Endothelial cell of umbilical vein (primary cell): Measurements from ENCODE around the gene TMPRSS9. TPM values are rescaled to one million over a fixed set of nuclear protein-coding genes. Genes with fewer than 3 reads are reported as not detected.

Source experiments
- BruUV-seq: library from RNA; stranded (reverse); fragments of 400-500 nt; replicated peaks from 2 replicates; lab custom pipeline; 2021; lab: Mats Ljungman, UMichigan
- CTCF ChIA-PET: fragments of 300-600, 350-600 bp; sonication (Branson Sonifier 250); formaldehyde crosslinking; loops from one replicate; lab custom pipeline; 2021; ENCODE audit warnings: antibody characterized with exemption, inconsistent platforms; lab: Charles Lee
- POLR2A ChIA-PET: fragments of 300-600, 350-600 bp; sonication (Branson Sonifier 250); formaldehyde crosslinking; loops from one replicate; lab custom pipeline; 2021; ENCODE audit warnings: antibody characterized with exemption, inconsistent platforms; lab: Charles Lee
- DNase-seq: peaks from one replicate; pipeline ENCODE4 v3.0.0-alpha.2; 2011; ENCODE audit warnings: low read depth, low spot score
- FAIRE-seq: peaks from 2 replicates; lab custom pipeline; 2011; peaks lifted over from hg19 to GRCh38; lab: Jason Lieb, UNC
- H2AFZ ChIP-seq: 2 replicates; pipeline ENCODE4 v1.6.0; 2012; ENCODE audit warnings: low read depth, low read length, control low read depth, inconsistent platforms
- H3K27ac ChIP-seq: 2 replicates; pipeline ENCODE4 v1.5.1; 2011; ENCODE audit warnings: low read depth, mild to moderate bottlenecking, control low read depth, low read length, moderate library complexity; ENCODE audit not compliant: insufficient read depth
- H3K27me3 ChIP-seq, 2 experiments: 2 replicates each; pipeline versions ENCODE4 v1.6.0 to v1.6.1; 2011; ENCODE audit warnings: low read length in 2 of 2, mixed read lengths in 1 of 2; ENCODE audit not compliant: control insufficient read depth in 2 of 2, insufficient read depth in 2 of 2
- H3K36me3 ChIP-seq, 2 experiments: 2 replicates in 1 of 2; 3 replicates in 1 of 2; pipeline ENCODE4 v1.5.1; 2011; ENCODE audit warnings: low read length in 2 of 2, mild to moderate bottlenecking in 1 of 2, moderate library complexity in 1 of 2; ENCODE audit not compliant: control insufficient read depth in 2 of 2, insufficient read depth in 2 of 2; ENCODE audit errors: extremely low read depth in 1 of 2
- H3K4me1 ChIP-seq: 3 replicates; pipeline ENCODE4 v1.5.1; 2011; ENCODE audit warnings: mild to moderate bottlenecking, low read length; ENCODE audit not compliant: control insufficient read depth, insufficient read depth; ENCODE audit errors: extremely low read depth
- H3K4me2 ChIP-seq: 2 replicates; pipeline ENCODE4 v1.6.1; 2011; ENCODE audit warnings: low read length, control low read depth, mixed read lengths; ENCODE audit not compliant: insufficient read depth
- H3K4me3 ChIP-seq, 3 experiments: fragments of 200-600 bp in 1 of 3; sonication (generic), shearing (Covaris generic) in 1 of 3; replicated peaks in 1 of 3; 2 replicates each; pipeline ENCODE4 v1.5.1; 2011 to 2016; ENCODE audit warnings: control low read depth in 3 of 3, low read length in 3 of 3, mild to moderate bottlenecking in 2 of 3, inconsistent platforms in 1 of 3, low read depth in 1 of 3, moderate library complexity in 1 of 3; ENCODE audit not compliant: insufficient read depth in 1 of 3
- H3K79me2 ChIP-seq: 2 replicates; pipeline ENCODE4 v1.6.0; 2012; ENCODE audit warnings: low read length, inconsistent platforms; ENCODE audit not compliant: control insufficient read depth, insufficient read depth
- H3K9ac ChIP-seq: replicated peaks from 2 replicates; pipeline ENCODE3; 2011; ENCODE audit warnings: low read length, control low read depth; ENCODE audit not compliant: insufficient read depth; ENCODE audit errors: extremely low read depth
- H3K9me1 ChIP-seq: replicated peaks from 3 replicates; pipeline ENCODE4 v1.6.0; 2011; ENCODE audit warnings: mild to moderate bottlenecking, low read length; ENCODE audit not compliant: control insufficient read depth, insufficient read depth; ENCODE audit errors: extremely low read depth
- H3K9me3 ChIP-seq: replicated peaks from 2 replicates; pipeline ENCODE4 v1.5.1; 2012; ENCODE audit warnings: low read length, inconsistent platforms; ENCODE audit not compliant: control insufficient read depth, insufficient read depth
- H4K20me1 ChIP-seq: replicated peaks from 2 replicates; pipeline ENCODE3; 2011; ENCODE audit warnings: mild to moderate bottlenecking, low read length; ENCODE audit not compliant: control insufficient read depth, insufficient read depth; ENCODE audit errors: extremely low read depth
- EZH2 ChIP-seq: IDR thresholded peaks from 2 replicates; pipeline ENCODE4 v1.6.1; 2012; ENCODE audit warnings: borderline replicate concordance, low read depth, mild to moderate bottlenecking, moderate library complexity, low read length, inconsistent platforms; ENCODE audit not compliant: severe bottlenecking
- FOS ChIP-seq: IDR thresholded peaks from 2 replicates; pipeline ENCODE4 v1.6.1; 2011; ENCODE audit warnings: mild to moderate bottlenecking, low read length, moderate library complexity, borderline replicate concordance; ENCODE audit not compliant: insufficient read depth
- GATA2 ChIP-seq: IDR thresholded peaks from 2 replicates; pipeline ENCODE4 v1.7.0; 2011; ENCODE audit warnings: low read depth, mild to moderate bottlenecking, moderate library complexity, mixed read lengths, low read length; ENCODE audit not compliant: insufficient read length, insufficient read depth
- JUN ChIP-seq: IDR thresholded peaks from 2 replicates; pipeline ENCODE4 v1.6.1; 2011; ENCODE audit warnings: borderline replicate concordance, low read depth; ENCODE audit not compliant: insufficient read length, insufficient read depth
- MYC ChIP-seq: IDR thresholded peaks from one replicate; pipeline ENCODE4 v1.6.1; 2011; ENCODE audit warnings: mild to moderate bottlenecking, low read depth, low read length
- POLR2A ChIP-seq: IDR thresholded peaks from 2 replicates; pipeline ENCODE4 v1.6.1; 2012; ENCODE audit warnings: low read depth, mild to moderate bottlenecking, control low read depth, low read length
- POLR2AphosphoS5 ChIP-seq: IDR thresholded peaks from 2 replicates; pipeline ENCODE4 v1.6.1; 2012; ENCODE audit warnings: low read depth, mild to moderate bottlenecking, control low read depth, low read length, moderate library complexity; ENCODE audit not compliant: insufficient read depth
- dilution Hi-C: fragments of 300-500 bp; cut with MboI; formaldehyde crosslinking; loops from one replicate; pipeline ENCODE4 v1.15.0; 2019; ENCODE audit warnings: low sequenced_read_pairs; ENCODE audit not compliant: extremely low pct_ligation_motif_present
- intact Hi-C: fragments of 100-400 bp; cut with micrococcal nuclease; formaldehyde crosslinking; loops from one replicate; pipeline ENCODE4 v1.10.0; 2022
- polyA plus RNA-seq, 4 experiments: library from polyadenylated mRNA; depleted of rRNA in 3 of 4; stranded (reverse) in 3 of 4; unstranded in 1 of 4; fragments of >200 nt; gene quantifications; 2 replicates each; pipeline versions ENCODE4 v1.2.1 to v1.2.3, GENCODE V29; 2011 to 2012; ENCODE audit warnings: missing spikeins in 1 of 4
- total RNA-seq: library from RNA; stranded (reverse); gene quantifications from 2 replicates; pipeline ENCODE4 v1.2.3, GENCODE V29; 2021
- TF ChIP-seq, protein P1 (sequence below), 2 donors: IDR thresholded peaks; 1 replicate in 1 of 2; 2 replicates in 1 of 2; pipeline ENCODE4 v1.5.1; 2011; ENCODE audit warnings: low read length in 2 of 2, mild to moderate bottlenecking in 2 of 2, moderate library complexity in 2 of 2, control low read depth in 1 of 2, inconsistent platforms in 1 of 2, low read depth in 1 of 2; ENCODE audit not compliant: insufficient read depth in 1 of 2; ENCODE audit errors: extremely low read depth in 1 of 2
- TF ChIP-seq, protein P2 (sequence below): IDR thresholded peaks from 2 replicates; pipeline ENCODE4 v1.6.1; 2011; ENCODE audit not compliant: insufficient read depth, insufficient read length

Gene TMPRSS9
- total and polyA plus RNA-seq, 2 donors (not counting 3 experiments of a cell fraction or from before 2014, with no cell fraction given), result not detected

DNA sequence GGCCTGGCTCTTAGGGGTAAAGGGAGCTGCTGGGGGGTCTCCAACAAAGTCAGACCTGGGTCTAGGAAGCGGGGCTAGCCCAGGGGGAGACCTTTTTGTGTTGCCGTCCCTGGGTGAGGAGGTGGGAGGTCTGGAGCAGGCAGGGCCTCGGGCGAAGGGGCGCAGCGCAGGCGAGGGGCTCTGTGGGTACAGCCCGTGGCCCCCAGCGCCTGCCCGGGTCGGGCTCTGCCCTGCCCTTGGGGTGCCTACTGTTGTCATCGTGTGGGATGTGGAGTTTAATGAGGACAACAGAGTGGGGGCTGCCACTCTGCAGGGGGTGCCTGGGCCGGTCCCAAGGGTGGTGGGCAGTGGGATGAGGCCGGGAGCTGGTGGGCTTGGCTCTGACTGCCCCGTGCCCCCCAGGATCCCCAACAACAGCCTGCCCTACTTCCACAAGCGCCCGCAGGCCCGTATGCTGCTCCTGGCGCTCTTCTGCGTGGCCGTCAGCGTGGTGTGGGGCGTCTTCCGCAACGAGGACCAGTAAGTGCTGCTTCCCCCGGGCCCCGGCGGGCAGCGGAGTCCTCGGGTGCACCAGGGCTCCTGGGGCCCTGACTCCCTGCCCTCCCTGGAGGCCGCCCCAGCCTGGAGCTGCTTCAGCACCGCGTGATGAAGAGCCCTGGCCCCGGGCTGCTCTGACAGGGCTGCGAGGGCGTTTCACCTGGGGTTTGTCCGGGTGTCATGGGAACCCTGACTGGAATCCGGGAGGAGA, 19.4 kb upstream of the TMPRSS9 start:
- intact Hi-C loops, result no loop called here
- H3K4me2 ChIP-seq, result no peak overlapping the region
- no TSS peak for BruUV-seq
- H3K27me3 ChIP-seq, result no peaks in the 10 kb centered on the region
- no peaks in the 10 kb centered on the region for H3K9me1 ChIP-seq
- H3K9me3 ChIP-seq, result no peaks in the 10 kb centered on the region
- H2AFZ ChIP-seq, result no peak overlapping the region
- no peak for FAIRE-seq
- H3K79me2 ChIP-seq, result no peaks in the 10 kb centered on the region
- DNase-seq, result no peak
- CTCF ChIA-PET, result no interaction called here
- peaks cover 0 to 3% of the 10 kb centered on the region in 2 experiments for H3K36me3 ChIP-seq
- no peaks in the 10 kb centered on the region for H4K20me1 ChIP-seq
- no peak overlapping the region for H3K27ac ChIP-seq
- TF ChIP-seq FOS (no peak), POLR2AphosphoS5 (no peak), POLR2A (no peak), MYC (no peak), EZH2 (no peak), GATA2 (no peak), JUN (no peak)
- TF ChIP-seq, protein P1, sequence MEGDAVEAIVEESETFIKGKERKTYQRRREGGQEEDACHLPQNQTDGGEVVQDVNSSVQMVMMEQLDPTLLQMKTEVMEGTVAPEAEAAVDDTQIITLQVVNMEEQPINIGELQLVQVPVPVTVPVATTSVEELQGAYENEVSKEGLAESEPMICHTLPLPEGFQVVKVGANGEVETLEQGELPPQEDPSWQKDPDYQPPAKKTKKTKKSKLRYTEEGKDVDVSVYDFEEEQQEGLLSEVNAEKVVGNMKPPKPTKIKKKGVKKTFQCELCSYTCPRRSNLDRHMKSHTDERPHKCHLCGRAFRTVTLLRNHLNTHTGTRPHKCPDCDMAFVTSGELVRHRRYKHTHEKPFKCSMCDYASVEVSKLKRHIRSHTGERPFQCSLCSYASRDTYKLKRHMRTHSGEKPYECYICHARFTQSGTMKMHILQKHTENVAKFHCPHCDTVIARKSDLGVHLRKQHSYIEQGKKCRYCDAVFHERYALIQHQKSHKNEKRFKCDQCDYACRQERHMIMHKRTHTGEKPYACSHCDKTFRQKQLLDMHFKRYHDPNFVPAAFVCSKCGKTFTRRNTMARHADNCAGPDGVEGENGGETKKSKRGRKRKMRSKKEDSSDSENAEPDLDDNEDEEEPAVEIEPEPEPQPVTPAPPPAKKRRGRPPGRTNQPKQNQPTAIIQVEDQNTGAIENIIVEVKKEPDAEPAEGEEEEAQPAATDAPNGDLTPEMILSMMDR (IDR thresholded peaks at IDR 0.05; ENCODE audit: extremely low read depth in 1 of 2, insufficient read depth in 1 of 2, low read depth in 1 of 2, low read length in 2 of 2), result no peak
- TF ChIP-seq, protein P2, sequence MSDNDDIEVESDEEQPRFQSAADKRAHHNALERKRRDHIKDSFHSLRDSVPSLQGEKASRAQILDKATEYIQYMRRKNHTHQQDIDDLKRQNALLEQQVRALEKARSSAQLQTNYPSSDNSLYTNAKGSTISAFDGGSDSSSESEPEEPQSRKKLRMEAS, result no peak
- dilution Hi-C loops, result no loop called here
- H3K4me3 ChIP-seq, result no peak overlapping the region
- H3K9ac ChIP-seq, result no peak overlapping the region
- POLR2A ChIA-PET, result interaction anchor here (0.6 kb wide), 1 partner anchor 77 kb away, joined by 3 read pairs; no protein-coding TSS in a partner anchor
- no peaks in the 10 kb centered on the region for H3K4me1 ChIP-seq
